ENCODE measurements around the gene TRMT61A.
A peak's percentile ranks its signal among the peaks of the same experiment; 100 is the strongest.

Gene TRMT61A

GRCh38 chr14:103561381-103562178, 32.6 kb downstream of the TRMT61A start:
- no peak for DNase-seq (ENCODE audit: low read depth in 2 of 2, low spot score in 1 of 2)

- no peak for DNase-seq (ENCODE audit: low read depth in 2 of 2, low spot score in 1 of 2)
Observed at GRCh38 chr14:103562179-103562428, 33.1 kb downstream of the TRMT61A start.

GRCh38 chr14:103562429-103563225, 33.6 kb downstream of the TRMT61A start, which contains the start of the genes BAG5 and COA8:
Gene BAG5, minus strand, starts transcription at chr14:103562657. Its CDS starts 1,493 bp downstream, at chr14:103561164.
Gene COA8, plus strand, starts transcription at chr14:103562960. Its CDS starts 42 bp downstream, at chr14:103563002.
- peak; percentile 58 to 74 for DNase-seq (ENCODE audit: low read depth in 2 of 2, low spot score in 1 of 2)

- DNase-seq (ENCODE audit: low read depth in 2 of 2, low spot score in 1 of 2), result no peak
Observed at GRCh38 chr14:103563226-103563620, 34.2 kb downstream of the TRMT61A start.

- no peak for DNase-seq (ENCODE audit: low read depth in 2 of 2, low spot score in 1 of 2)
Observed at GRCh38 chr14:103563844-103564505, 35.0 kb downstream of the TRMT61A start.

GRCh38 chr14:103568952-103569351, 40.0 kb downstream of the TRMT61A start:
- no peak for DNase-seq (ENCODE audit: low read depth in 2 of 2, low spot score in 1 of 2)

- DNase-seq (ENCODE audit: low read depth in 2 of 2, low spot score in 1 of 2), result no peak
Observed at GRCh38 chr14:103569408-103569807, 40.4 kb downstream of the TRMT61A start.

GRCh38 chr14:103574104-103574503, 45.1 kb downstream of the TRMT61A start:
- no peak for DNase-seq (ENCODE audit: low read depth in 2 of 2, low spot score in 1 of 2)

GRCh38 chr14:103574707-103575285, 45.8 kb downstream of the TRMT61A start:
- DNase-seq (ENCODE audit: low read depth in 2 of 2, low spot score in 1 of 2), result no peak

- DNase-seq (ENCODE audit: low read depth in 2 of 2, low spot score in 1 of 2), result no peak
Observed at GRCh38 chr14:103576371-103577024, 47.5 kb downstream of the TRMT61A start.

- DNase-seq (ENCODE audit: low read depth in 2 of 2, low spot score in 1 of 2), result no peak
Observed at GRCh38 chr14:103578401-103579075, 49.5 kb downstream of the TRMT61A start.

- DNase-seq (ENCODE audit: low read depth in 2 of 2, low spot score in 1 of 2), result no peak
Observed at GRCh38 chr14:103581206-103581605, 52.2 kb downstream of the TRMT61A start.

- no peak for DNase-seq (ENCODE audit: low read depth in 2 of 2, low spot score in 1 of 2)
Observed at GRCh38 chr14:103581954-103582703, 53.1 kb downstream of the TRMT61A start.

- DNase-seq (ENCODE audit: low read depth in 2 of 2, low spot score in 1 of 2), result no peak
Observed at GRCh38 chr14:103584326-103584915, 55.4 kb downstream of the TRMT61A start.

Data from stimulated activated CD8-positive, alpha-beta memory T cell treated with anti-CD3 and anti-CD28 coated beads, Interleukin-4, amount 100 ng/mL, for 4 hours (primary cell).